Subcutaneous abdominal adipose tissue (tissue), 5 donors: Measurements from ENCODE around the gene SOCS6.

Experiments
- H3K27ac ChIP-seq: one replicate; pipeline ENCODE4 v1.7.0; 2013; ENCODE audit warnings: low read depth, mild to moderate bottlenecking, inconsistent platforms, low read length, moderate library complexity
- H3K27me3 ChIP-seq, 5 donors: one replicate each; pipeline ENCODE4 v1.7.0; 2013; ENCODE audit warnings: low read length in 5 of 5, inconsistent platforms in 1 of 5; ENCODE audit not compliant: control insufficient read depth in 5 of 5, insufficient read depth in 4 of 5
- H3K36me3 ChIP-seq, 5 donors: one replicate each; pipeline ENCODE4 v1.7.0; 2013; ENCODE audit warnings: low read length in 5 of 5; ENCODE audit not compliant: control insufficient read depth in 5 of 5, insufficient read depth in 5 of 5
- H3K4me1 ChIP-seq, 5 donors: one replicate each; pipeline ENCODE4 v1.7.0; 2013; ENCODE audit warnings: low read length in 5 of 5, mild to moderate bottlenecking in 3 of 5, moderate library complexity in 1 of 5; ENCODE audit not compliant: control insufficient read depth in 5 of 5, insufficient read depth in 5 of 5
- H3K4me3 ChIP-seq, 5 donors: one replicate each; pipeline ENCODE4 v1.7.0; 2013; ENCODE audit warnings: low read length in 5 of 5, low read depth in 1 of 5
- H3K9ac ChIP-seq, 5 donors: one replicate each; pipeline ENCODE4 v1.7.0; 2013; ENCODE audit warnings: low read length in 5 of 5, mild to moderate bottlenecking in 4 of 5, moderate library complexity in 3 of 5
- H3K9me3 ChIP-seq, 5 donors: one replicate each; pipeline ENCODE4 v1.7.0; 2013; ENCODE audit warnings: low read length in 5 of 5; ENCODE audit not compliant: control insufficient read depth in 5 of 5
- donor health status: healthy.
- donor health status: healthy.
- donor health status: healthy.
- donor health status: healthy.
- donor health status: healthy.

The SOCS6 gene

DNA sequence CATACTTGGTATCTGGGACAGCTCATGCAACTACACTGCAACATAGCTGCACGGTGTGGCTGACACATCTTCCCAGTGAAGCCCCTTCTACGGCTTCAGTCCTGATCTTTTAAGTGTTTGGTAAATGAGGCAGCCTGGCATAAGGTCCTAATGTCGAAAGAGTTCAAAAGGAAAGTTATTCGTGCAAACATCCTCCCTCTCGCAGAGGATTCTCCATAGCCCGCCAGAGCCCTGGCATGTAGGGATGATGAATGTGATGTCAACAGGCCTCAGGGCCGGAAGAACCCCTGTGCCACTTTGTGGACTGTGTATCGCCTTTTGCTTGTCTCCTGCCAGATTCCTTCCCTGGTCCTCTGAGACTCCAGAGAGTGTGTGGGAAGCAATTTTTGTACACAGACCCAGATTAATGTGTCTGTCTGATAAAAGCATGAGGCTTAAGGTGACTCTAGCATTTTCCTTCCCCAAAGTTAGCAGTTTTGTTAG is 88.5 kb downstream of the SOCS6 start:
- peaks cover 0 to 8% (median 0%) of the 10 kb centered on the region in 5 donors for H3K4me1 ChIP-seq
- no peak overlapping the region for H3K4me3 ChIP-seq
- no peaks in the 10 kb centered on the region for H3K27me3 ChIP-seq
- no peak overlapping the region for H3K9ac ChIP-seq
- no peaks in the 10 kb centered on the region for H3K9me3 ChIP-seq
- no peak overlapping the region for H3K27ac ChIP-seq
- no peaks in the 10 kb centered on the region for H3K36me3 ChIP-seq

DNA sequence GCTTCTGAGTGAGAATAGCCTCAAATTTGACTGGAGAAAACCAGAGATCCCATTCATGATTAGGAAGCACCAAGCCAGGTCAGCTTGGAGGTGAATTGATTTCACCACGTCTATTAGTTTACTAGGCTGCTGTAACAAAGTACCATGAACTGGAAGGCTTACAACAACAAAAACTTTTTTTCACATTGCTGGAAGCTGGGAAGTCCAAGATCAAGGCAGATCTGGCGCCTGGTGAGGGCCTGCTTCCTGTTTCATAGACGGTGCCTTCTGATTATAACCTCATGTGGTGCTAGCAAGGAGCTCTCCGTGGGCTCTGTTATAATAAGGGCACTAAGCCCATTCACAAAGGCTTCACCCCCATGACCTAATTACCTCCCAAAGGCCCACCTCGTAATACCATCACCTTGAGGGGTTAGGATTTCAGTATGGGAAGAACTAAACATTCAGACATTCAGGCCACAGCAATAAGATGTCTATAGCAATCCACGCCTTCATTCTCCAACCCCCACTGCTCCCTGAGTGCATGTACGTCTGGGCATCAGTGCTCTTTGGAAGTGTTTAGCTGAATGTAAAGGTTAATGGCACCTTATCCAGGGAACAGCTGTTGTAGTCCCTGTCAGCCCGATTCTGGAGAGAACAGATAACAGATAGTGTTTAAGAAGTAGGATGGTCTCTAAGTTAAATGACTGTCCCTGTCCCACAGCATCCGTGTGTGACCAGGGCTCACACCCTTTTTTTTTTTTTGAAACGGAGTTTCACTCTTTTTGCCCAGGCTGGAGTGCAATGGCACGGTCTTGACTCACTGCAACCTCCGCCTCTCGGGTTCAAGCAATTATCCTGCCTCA is 89.2 kb downstream of the SOCS6 start:
- Histone ChIP-seq H3K9ac (no peak overlapping the region), H3K4me3 (no peak overlapping the region), H3K27me3 (no peaks in the 10 kb centered on the region), H3K4me1 (peaks cover 0 to 8% (median 0%) of the 10 kb centered on the region in 5 donors), H3K36me3 (no peaks in the 10 kb centered on the region), H3K9me3 (no peaks in the 10 kb centered on the region), H3K27ac (no peak overlapping the region)
